HG03135 (cell line): ENCODE measurements around the gene NLGN2.

Experiments
- ATAC-seq: cut with Tn5 transposase; IDR thresholded peaks from one replicate; pipeline ENCODE4 v1.9.1; 2021; ENCODE audit warnings: mild to moderate bottlenecking, moderate library complexity; ENCODE audit not compliant: unreplicated experiment

Gene NLGN2

GRCh38 chr17:7462474-7463371 is 55.1 kb downstream of the NLGN2 start:
- no peak for ATAC-seq

- no peak for ATAC-seq
Measured at GRCh38 chr17:7463372-7463846, 55.8 kb downstream of the NLGN2 start.

- no peak for ATAC-seq
Measured at GRCh38 chr17:7464081-7464480, 56.4 kb downstream of the NLGN2 start.

- ATAC-seq: no peak
Measured at GRCh38 chr17:7465597-7466275, 58.1 kb downstream of the NLGN2 start.

- ATAC-seq: no peak
Measured at GRCh38 chr17:7466318-7466638, 58.6 kb downstream of the NLGN2 start.

GRCh38 chr17:7466639-7467341 is 59.1 kb downstream of the NLGN2 start:
- ATAC-seq: no peak

GRCh38 chr17:7467498-7467897 is 59.9 kb downstream of the NLGN2 start:
- ATAC-seq: no peak

GRCh38 chr17:7468290-7468689 is 60.6 kb downstream of the NLGN2 start:
- no peak for ATAC-seq

GRCh38 chr17:7468804-7469389 is 61.3 kb downstream of the NLGN2 start:
- ATAC-seq: no peak
